ENCODE results near the gene SUV39H1.

- TF ChIP-seq CTCF (IDR thresholded peaks at IDR 0.05) (no peak), POLR2A (IDR thresholded peaks at IDR 0.05) (no peak), POLR2AphosphoS5 (IDR thresholded peaks at IDR 0.05) (no peak), EP300 (IDR thresholded peaks at IDR 0.05) (no peak)
These were observed 19.7 kb upstream of the SUV39H1 start for GRCh38 chrX:48676893-48677270.

Data from suprapubic skin (tissue), 4 donors.